ENCODE data around the gene COX5A.

- TF ChIP-seq EZH2 (IDR thresholded peaks at IDR 0.05) (no peak), POLR2AphosphoS5 (IDR thresholded peaks at IDR 0.05; ENCODE audit: borderline replicate concordance, low read depth, low read length) (no peak)
Measured at GRCh38 chr15:74895830-74896229, 42.0 kb downstream of the COX5A start.

Measured in SK-N-MC (cell line).